Endothelial cell (in vitro differentiated cells): Measurements from ENCODE around the gene FAM241B. TPM values are rescaled to one million over a fixed set of nuclear protein-coding genes. Genes with fewer than 3 reads are reported as not detected.

Source experiments
- DNase-seq: peaks from one replicate; pipeline ENCODE4 v3.0.0; 2021; ENCODE audit warnings: low spot score
- H3K27ac Mint-ChIP-seq: one replicate; pipeline ENCODE4 v1.8.0; 2021; ENCODE audit warnings: mixed read lengths, inconsistent platforms; ENCODE audit not compliant: unreplicated experiment
- H3K27me3 Mint-ChIP-seq: one replicate; pipeline ENCODE4 v1.8.0; 2021; ENCODE audit warnings: mild to moderate bottlenecking, moderate library complexity, mixed read lengths, inconsistent platforms; ENCODE audit not compliant: unreplicated experiment
- H3K36me3 Mint-ChIP-seq: one replicate; pipeline ENCODE4 v1.8.0; 2021; ENCODE audit warnings: mild to moderate bottlenecking, low read depth, mixed read lengths, inconsistent platforms; ENCODE audit not compliant: unreplicated experiment
- H3K4me1 Mint-ChIP-seq: one replicate; pipeline ENCODE4 v1.8.0; 2021; ENCODE audit warnings: mild to moderate bottlenecking, mixed read lengths, inconsistent platforms; ENCODE audit not compliant: unreplicated experiment
- H3K4me3 Mint-ChIP-seq: one replicate; pipeline ENCODE4 v1.8.0; 2021; ENCODE audit warnings: mild to moderate bottlenecking, mixed read lengths, inconsistent platforms; ENCODE audit not compliant: unreplicated experiment
- H3K9me3 Mint-ChIP-seq: one replicate; pipeline ENCODE4 v1.8.0; 2021; ENCODE audit warnings: mixed read lengths, inconsistent platforms; ENCODE audit not compliant: unreplicated experiment
- total RNA-seq: library from RNA; stranded (reverse); fragmentation: NEBNext Ultra II Directional; extraction: Animal tissue kit (Norgen Biotek cat#: 25700); gene quantifications from one replicate; pipeline ENCODE4 v1.2.1, GENCODE V29; 2021; ENCODE audit not compliant: unreplicated experiment
- TF ChIP-seq, protein P1 (sequence below): fragments of 200-600 bp; sonication (generic); IDR thresholded peaks from one replicate; pipeline ENCODE4 v1.5.0; 2021; ENCODE audit warnings: antibody characterized with exemption; ENCODE audit not compliant: unreplicated experiment

FAM241B gene
- total RNA-seq, 1 donor from 2014 or later: 7.1 TPM

DNA sequence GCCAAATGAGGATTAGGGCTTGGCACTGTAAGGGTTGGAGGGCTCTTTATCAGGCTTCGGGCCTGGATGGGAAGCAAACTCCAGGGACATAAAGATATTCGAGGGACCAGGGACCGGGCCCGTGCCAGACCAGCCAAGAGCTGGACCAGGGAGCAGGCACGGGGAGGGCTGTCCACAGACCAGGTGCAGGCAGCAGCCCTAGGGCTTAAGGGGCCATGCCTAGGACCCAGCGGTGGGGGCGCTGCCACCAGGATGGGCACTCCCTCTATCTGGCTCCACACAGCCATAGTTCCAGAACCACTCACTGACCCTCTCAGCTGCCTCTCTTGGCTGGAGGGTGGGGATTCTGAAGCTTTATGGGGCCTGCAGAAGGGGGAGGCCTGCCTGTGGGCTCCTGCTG lies 32.9 kb downstream of the FAM241B start:
- Mint-ChIP-seq H3K9me3 (no peaks in the 10 kb centered on the region), H3K4me3 (no peak overlapping the region), H3K4me1 (no peaks in the 10 kb centered on the region), H3K27me3 (peaks cover 8% of the 10 kb centered on the region), H3K36me3 (no peaks in the 10 kb centered on the region), H3K27ac (no peak overlapping the region)
- no peak for DNase-seq
- TF ChIP-seq, protein P1, sequence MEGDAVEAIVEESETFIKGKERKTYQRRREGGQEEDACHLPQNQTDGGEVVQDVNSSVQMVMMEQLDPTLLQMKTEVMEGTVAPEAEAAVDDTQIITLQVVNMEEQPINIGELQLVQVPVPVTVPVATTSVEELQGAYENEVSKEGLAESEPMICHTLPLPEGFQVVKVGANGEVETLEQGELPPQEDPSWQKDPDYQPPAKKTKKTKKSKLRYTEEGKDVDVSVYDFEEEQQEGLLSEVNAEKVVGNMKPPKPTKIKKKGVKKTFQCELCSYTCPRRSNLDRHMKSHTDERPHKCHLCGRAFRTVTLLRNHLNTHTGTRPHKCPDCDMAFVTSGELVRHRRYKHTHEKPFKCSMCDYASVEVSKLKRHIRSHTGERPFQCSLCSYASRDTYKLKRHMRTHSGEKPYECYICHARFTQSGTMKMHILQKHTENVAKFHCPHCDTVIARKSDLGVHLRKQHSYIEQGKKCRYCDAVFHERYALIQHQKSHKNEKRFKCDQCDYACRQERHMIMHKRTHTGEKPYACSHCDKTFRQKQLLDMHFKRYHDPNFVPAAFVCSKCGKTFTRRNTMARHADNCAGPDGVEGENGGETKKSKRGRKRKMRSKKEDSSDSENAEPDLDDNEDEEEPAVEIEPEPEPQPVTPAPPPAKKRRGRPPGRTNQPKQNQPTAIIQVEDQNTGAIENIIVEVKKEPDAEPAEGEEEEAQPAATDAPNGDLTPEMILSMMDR: no peak

DNA sequence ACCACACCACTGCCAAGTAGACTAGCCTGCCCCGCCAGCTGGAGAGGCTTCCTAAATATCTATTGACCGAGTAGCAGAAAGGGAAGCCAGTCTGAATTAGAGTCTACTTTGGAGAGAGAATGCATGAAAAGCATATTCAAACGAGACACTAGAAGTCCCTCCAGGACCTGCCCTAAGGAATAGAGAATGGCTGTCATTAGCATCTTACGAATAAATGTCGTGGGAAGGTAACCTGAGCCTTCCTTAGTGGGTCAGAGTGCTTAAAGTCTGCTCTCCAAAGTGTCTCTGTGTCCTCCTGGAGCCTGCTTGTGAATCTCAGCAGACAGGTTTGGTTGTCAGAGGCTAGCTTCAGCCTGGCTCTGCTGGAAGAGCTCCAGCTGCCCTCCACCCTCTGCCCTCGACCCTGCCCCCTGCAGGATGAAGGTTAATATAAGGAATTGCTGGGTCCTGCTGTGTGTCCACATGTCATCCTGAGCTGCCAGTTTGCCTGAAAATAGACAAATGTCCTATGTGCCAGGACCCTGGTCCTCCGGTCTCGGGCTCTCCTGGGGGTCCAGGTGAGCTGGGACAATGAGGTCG lies 33.4 kb downstream of the FAM241B start:
- Mint-ChIP-seq H3K36me3 (peaks cover 3% of the 10 kb centered on the region), H3K27ac (no peak overlapping the region), H3K9me3 (no peaks in the 10 kb centered on the region), H3K4me1 (no peaks in the 10 kb centered on the region), H3K4me3 (no peak overlapping the region), H3K27me3 (peaks cover 11% of the 10 kb centered on the region)
- TF ChIP-seq, protein P1: peak; percentile 45
- DNase-seq: peak; percentile 66

DNA sequence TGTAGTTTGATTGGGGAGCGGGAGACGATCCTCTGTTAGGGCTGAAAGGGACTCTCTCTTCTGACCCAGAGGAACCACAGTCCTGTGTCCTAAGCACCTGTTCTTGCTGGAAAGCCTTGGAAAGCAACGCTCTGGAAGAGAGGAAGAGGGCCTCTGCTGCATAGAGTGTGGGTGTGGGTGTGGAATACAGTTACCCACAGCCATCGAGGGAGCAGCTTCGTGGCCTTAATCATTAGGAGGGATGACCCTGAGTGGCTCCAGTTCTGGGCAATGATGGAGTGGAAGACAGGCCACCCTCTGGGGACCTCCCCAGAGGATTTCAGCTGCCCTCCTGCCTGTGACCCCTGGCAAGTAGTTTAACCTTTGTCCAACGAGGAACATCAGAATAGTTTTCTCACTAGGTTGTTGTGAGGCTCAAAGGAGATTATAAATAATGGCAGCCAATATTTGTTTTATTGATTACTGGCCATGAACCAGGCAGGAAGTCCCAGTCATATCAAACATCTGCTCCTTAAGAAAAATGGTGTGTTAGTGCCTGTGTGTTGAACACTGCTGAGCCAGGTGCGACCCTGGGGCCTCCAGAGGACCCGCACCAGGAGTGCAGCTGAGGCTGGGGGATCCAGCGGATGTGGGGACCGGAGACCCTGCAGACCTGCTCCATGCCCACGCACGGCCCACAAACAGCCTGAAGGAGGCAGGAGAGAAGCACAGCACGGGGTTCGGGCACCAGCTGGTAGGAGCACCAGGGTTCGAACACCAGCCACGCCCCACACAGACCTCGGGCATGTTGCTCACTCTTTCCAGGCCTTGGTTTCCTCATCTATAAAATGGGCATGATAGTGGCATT lies 35.6 kb downstream of the FAM241B start:
- Mint-ChIP-seq H3K4me1 (no peaks in the 10 kb centered on the region), H3K27me3 (peaks cover 15% of the 10 kb centered on the region), H3K27ac (peak overlapping the region; percentile 24), H3K4me3 (no peak overlapping the region), H3K9me3 (no peaks in the 10 kb centered on the region), H3K36me3 (peaks cover 4% of the 10 kb centered on the region)
- DNase-seq: no peak
- TF ChIP-seq, protein P1: no peak

DNA sequence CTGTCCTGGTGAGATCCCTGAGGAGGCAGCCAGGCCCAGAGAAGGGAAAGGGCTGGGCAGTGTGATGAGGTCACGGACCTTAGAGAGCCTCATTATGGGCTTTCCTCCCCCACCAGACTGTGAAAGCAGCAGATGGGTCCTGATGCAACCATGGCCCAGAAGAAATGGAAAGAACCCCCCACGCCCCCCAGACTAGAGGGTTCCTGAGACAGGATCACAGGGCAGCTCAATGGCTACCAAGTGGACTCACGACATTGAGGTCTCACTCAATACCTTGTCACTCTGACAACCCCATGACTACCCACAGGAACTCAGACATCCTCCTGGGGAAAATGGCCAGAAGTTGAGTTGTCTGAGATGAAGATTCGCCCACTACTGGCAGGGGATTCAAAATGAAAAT lies 36.7 kb downstream of the FAM241B start:
- Mint-ChIP-seq H3K9me3 (no peaks in the 10 kb centered on the region), H3K4me1 (no peaks in the 10 kb centered on the region), H3K36me3 (peaks cover 4% of the 10 kb centered on the region), H3K27ac (no peak overlapping the region), H3K27me3 (peaks cover 10% of the 10 kb centered on the region), H3K4me3 (no peak overlapping the region)
- DNase-seq: no peak
- TF ChIP-seq, protein P1: no peak

DNA sequence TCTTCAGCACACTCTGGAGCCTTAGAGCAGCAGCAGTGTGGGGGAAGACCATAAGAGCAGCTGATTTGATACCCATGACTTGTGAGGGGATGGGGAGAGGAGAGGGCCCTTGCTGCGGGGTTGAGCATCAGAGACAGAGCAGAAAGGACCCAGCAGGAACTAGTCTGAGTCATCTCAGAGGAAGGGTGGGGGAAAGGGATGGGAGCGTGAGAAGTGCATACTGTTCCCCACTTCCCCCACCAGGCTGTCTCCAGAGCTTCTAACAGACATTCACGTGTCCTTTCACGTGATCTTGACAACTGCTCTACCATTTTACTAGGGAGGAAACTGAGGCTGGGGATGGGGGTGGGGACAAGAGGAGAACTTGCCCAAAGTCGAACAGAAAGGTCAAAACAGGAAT lies 38.7 kb downstream of the FAM241B start:
- peaks cover 9% of the 10 kb centered on the region for H3K27me3 Mint-ChIP-seq
- H3K27ac Mint-ChIP-seq: no peak overlapping the region
- no peak for DNase-seq
- H3K36me3 Mint-ChIP-seq: peaks cover 4% of the 10 kb centered on the region
- TF ChIP-seq, protein P1: no peak
- H3K4me1 Mint-ChIP-seq: no peaks in the 10 kb centered on the region
- H3K9me3 Mint-ChIP-seq: no peaks in the 10 kb centered on the region
- no peak overlapping the region for H3K4me3 Mint-ChIP-seq
